Liver (tissue), 9 donors: ENCODE measurements around the gene SLC18A3. TPM values are rescaled to one million over a fixed set of nuclear protein-coding genes. Genes with fewer than 3 reads are reported as not detected.

Experiments used
- DNase-seq: peaks from one replicate; pipeline ENCODE4 v3.0.0-alpha.2; 2017; ENCODE audit warnings: low spot score
- H3K27ac ChIP-seq, 2 donors: one replicate each; pipeline ENCODE4 v1.7.0; 2013; ENCODE audit warnings: inconsistent platforms in 2 of 2, low read length in 2 of 2, control low read depth in 1 of 2, low read depth in 1 of 2, mild to moderate bottlenecking in 1 of 2
- H3K27me3 ChIP-seq, 4 donors: one replicate each; pipeline versions ENCODE4 v1.6.1 to v1.7.0; 2013; ENCODE audit warnings: low read length in 3 of 4, inconsistent platforms in 1 of 4, mild to moderate bottlenecking in 1 of 4, moderate library complexity in 1 of 4; ENCODE audit not compliant: control insufficient read depth in 4 of 4, insufficient read depth in 4 of 4
- H3K36me3 ChIP-seq, 4 donors: one replicate each; pipeline versions ENCODE4 v1.6.1 to v1.7.0; 2013; ENCODE audit warnings: low read length in 3 of 4, mild to moderate bottlenecking in 3 of 4, low read depth in 1 of 4, moderate library complexity in 1 of 4; ENCODE audit not compliant: control insufficient read depth in 4 of 4, insufficient read depth in 3 of 4
- H3K4me1 ChIP-seq, 4 donors: one replicate each; pipeline versions ENCODE4 v1.6.1 to v1.7.0; 2013; ENCODE audit warnings: low read length in 3 of 4, mild to moderate bottlenecking in 3 of 4, moderate library complexity in 1 of 4; ENCODE audit not compliant: control insufficient read depth in 4 of 4, insufficient read depth in 4 of 4
- H3K4me3 ChIP-seq, 3 donors: one replicate each; pipeline versions ENCODE4 v1.6.1 to v1.7.0; 2013; ENCODE audit warnings: low read length in 3 of 3, control low read depth in 1 of 3, low read depth in 1 of 3, mild to moderate bottlenecking in 1 of 3
- H3K9ac ChIP-seq, 2 donors: one replicate each; pipeline ENCODE4 v1.7.0; 2013; ENCODE audit warnings: low read length in 2 of 2, mild to moderate bottlenecking in 2 of 2, moderate library complexity in 2 of 2, control low read depth in 1 of 2, low read depth in 1 of 2
- H3K9me3 ChIP-seq, 4 donors: one replicate each; pipeline versions ENCODE4 v1.6.1 to v1.7.0; 2013; ENCODE audit warnings: low read length in 3 of 4; ENCODE audit not compliant: control insufficient read depth in 4 of 4
- FOXA2 ChIP-seq: IDR thresholded peaks from 2 replicates; pipeline ENCODE4 v1.6.1; 2016; ENCODE audit warnings: antibody characterized with exemption
- GABPA ChIP-seq, 2 donors: IDR thresholded peaks in 1 of 2; conservative IDR thresholded peaks in 1 of 2; 2 replicates each; pipeline ENCODE4 v1.6.1; 2016; ENCODE audit warnings: antibody characterized with exemption in 2 of 2, mild to moderate bottlenecking in 1 of 2, moderate library complexity in 1 of 2
- HNF4A ChIP-seq, 2 donors: conservative IDR thresholded peaks; 2 replicates each; pipeline ENCODE4 v1.6.1; 2016; ENCODE audit warnings: antibody characterized with exemption in 2 of 2, mild to moderate bottlenecking in 2 of 2
- HNF4G ChIP-seq: IDR thresholded peaks from 2 replicates; pipeline ENCODE4 v1.6.1; 2016; ENCODE audit warnings: antibody characterized with exemption
- JUND ChIP-seq, 2 donors: IDR thresholded peaks; 2 replicates each; pipeline ENCODE4 v1.6.1; 2016; ENCODE audit warnings: antibody characterized with exemption in 2 of 2
- NR2F2 ChIP-seq: IDR thresholded peaks from 2 replicates; pipeline ENCODE4 v1.6.1; 2016; ENCODE audit warnings: antibody characterized with exemption
- RAD21 ChIP-seq, 2 donors: IDR thresholded peaks; 2 replicates each; pipeline ENCODE4 v1.6.1; 2016; ENCODE audit warnings: antibody characterized with exemption in 2 of 2, mild to moderate bottlenecking in 2 of 2
- RXRA ChIP-seq, 2 donors: IDR thresholded peaks; 2 replicates each; pipeline ENCODE4 v1.6.1; 2017 to 2018; ENCODE audit warnings: antibody characterized with exemption in 2 of 2, mild to moderate bottlenecking in 1 of 2
- SP1 ChIP-seq: IDR thresholded peaks from 2 replicates; pipeline ENCODE4 v1.6.1; 2018; ENCODE audit warnings: antibody characterized with exemption, mild to moderate bottlenecking
- WGBS: extraction: QIAGEN DNeasy Blood & Tissue Kit; methylation state at CpG from one replicate; pipeline ENCODE4 v1.1.7; 2013; 5-methylcytosine and 5-hydroxymethylcytosine counted together
- polyA plus RNA-seq, 2 donors: library from polyadenylated mRNA; stranded (reverse) in 1 of 2; unstranded in 1 of 2; fragments of 200-250 nt in 1 of 2; fragments of >200 nt in 1 of 2; fragmentation: Nextera tagmentation in 1 of 2; extraction: Ambion mirVana in 1 of 2; gene quantifications; one replicate each; pipeline versions ENCODE4 v1.2.1 to v1.2.3, GENCODE V29; 2013 to 2015
- total RNA-seq, 2 donors: library from RNA; depleted of rRNA; stranded (reverse); fragments of >200 nt; gene quantifications; one replicate each; pipeline ENCODE4 v1.2.3, GENCODE V29; 2014
- TF ChIP-seq, protein P1 (sequence below): IDR thresholded peaks from 2 replicates; pipeline ENCODE4 v1.6.1; 2016; ENCODE audit warnings: antibody characterized with exemption, mild to moderate bottlenecking
- TF ChIP-seq, protein P2 (sequence below): IDR thresholded peaks from 2 replicates; pipeline ENCODE4 v1.6.1; 2016; ENCODE audit warnings: antibody characterized with exemption
- TF ChIP-seq, protein P3 (sequence below): IDR thresholded peaks from 2 replicates; pipeline ENCODE4 v1.6.1; 2016; ENCODE audit warnings: antibody characterized with exemption
- TF ChIP-seq, protein P4 (sequence below): IDR thresholded peaks from 2 replicates; pipeline ENCODE4 v1.6.1; 2016; ENCODE audit warnings: antibody characterized with exemption
- donor health status: healthy.
- donor health status: healthy.
- donor health status: healthy.
- donor health status: healthy.
- donor health status: healthy.

The SLC18A3 gene
- total and polyA plus RNA-seq, 4 donors, result not detected

DNA sequence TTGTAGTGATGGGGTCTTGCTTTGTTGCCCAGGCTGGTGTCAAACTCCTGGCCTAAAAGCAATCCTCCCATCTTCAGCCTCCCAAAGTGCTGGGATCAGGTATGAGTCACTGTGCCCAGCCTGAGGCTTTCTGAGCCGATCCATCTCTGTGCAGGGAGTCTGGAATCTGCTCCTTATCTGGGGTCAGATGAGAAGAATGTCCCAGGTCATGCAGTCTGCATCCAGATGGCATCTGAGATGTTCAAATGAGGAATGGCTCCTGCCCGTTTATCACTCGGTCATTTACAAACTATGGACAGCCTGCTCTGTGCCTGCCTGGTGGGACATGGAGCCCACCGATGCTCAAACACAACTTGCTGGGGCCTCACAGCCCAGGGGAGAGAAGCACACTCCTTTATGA is 11.1 kb upstream of the SLC18A3 start:
- DNase-seq, result no peak
- no peaks in the 10 kb centered on the region for H3K36me3 ChIP-seq
- no peaks in the 10 kb centered on the region for H3K4me1 ChIP-seq
- peaks cover 0 to 7% (median 0%) of the 10 kb centered on the region in 4 donors for H3K27me3 ChIP-seq
- TF ChIP-seq, protein P1, sequence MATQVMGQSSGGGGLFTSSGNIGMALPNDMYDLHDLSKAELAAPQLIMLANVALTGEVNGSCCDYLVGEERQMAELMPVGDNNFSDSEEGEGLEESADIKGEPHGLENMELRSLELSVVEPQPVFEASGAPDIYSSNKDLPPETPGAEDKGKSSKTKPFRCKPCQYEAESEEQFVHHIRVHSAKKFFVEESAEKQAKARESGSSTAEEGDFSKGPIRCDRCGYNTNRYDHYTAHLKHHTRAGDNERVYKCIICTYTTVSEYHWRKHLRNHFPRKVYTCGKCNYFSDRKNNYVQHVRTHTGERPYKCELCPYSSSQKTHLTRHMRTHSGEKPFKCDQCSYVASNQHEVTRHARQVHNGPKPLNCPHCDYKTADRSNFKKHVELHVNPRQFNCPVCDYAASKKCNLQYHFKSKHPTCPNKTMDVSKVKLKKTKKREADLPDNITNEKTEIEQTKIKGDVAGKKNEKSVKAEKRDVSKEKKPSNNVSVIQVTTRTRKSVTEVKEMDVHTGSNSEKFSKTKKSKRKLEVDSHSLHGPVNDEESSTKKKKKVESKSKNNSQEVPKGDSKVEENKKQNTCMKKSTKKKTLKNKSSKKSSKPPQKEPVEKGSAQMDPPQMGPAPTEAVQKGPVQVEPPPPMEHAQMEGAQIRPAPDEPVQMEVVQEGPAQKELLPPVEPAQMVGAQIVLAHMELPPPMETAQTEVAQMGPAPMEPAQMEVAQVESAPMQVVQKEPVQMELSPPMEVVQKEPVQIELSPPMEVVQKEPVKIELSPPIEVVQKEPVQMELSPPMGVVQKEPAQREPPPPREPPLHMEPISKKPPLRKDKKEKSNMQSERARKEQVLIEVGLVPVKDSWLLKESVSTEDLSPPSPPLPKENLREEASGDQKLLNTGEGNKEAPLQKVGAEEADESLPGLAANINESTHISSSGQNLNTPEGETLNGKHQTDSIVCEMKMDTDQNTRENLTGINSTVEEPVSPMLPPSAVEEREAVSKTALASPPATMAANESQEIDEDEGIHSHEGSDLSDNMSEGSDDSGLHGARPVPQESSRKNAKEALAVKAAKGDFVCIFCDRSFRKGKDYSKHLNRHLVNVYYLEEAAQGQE, result no peak
- TF ChIP-seq RAD21 (IDR thresholded peaks at IDR 0.05), result no peak
- TF ChIP-seq, protein P2, sequence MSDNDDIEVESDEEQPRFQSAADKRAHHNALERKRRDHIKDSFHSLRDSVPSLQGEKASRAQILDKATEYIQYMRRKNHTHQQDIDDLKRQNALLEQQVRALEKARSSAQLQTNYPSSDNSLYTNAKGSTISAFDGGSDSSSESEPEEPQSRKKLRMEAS, result no peak
- TF ChIP-seq FOXA2, result no peak
- whole genome bisulfite sequencing, result 63% methylated on average over 4 of the region's 4 CpGs
- no peak overlapping the region for H3K27ac ChIP-seq
- no peak overlapping the region for H3K4me3 ChIP-seq
- H3K9me3 ChIP-seq, result no peaks in the 10 kb centered on the region
- no peak overlapping the region for H3K9ac ChIP-seq

DNA sequence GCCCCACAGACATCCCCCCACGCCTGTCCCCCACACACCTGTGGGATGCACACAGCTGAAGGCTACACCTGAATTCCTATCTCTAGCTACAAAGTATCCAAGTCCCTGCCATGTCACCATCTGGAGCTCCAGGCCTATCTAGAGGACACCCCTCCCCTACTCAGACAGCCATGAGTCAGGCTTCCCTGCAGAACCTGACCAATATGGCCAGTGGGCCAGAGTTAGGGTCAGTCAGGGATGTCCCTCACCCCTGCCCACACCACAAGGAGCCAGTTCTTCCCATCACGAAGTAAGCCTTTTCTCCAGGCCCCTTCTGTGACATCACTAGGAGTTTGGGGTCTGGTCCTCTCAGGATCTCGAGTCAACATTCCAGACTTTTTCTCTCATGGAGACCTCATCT is 10.6 kb upstream of the SLC18A3 start:
- Histone ChIP-seq H3K36me3 (no peaks in the 10 kb centered on the region), H3K4me3 (no peak overlapping the region), H3K9me3 (no peaks in the 10 kb centered on the region), H3K27ac (no peak overlapping the region), H3K27me3 (peaks cover 0 to 11% (median 0%) of the 10 kb centered on the region in 4 donors), H3K4me1 (no peaks in the 10 kb centered on the region), H3K9ac (no peak overlapping the region)
- 71% methylated on average over 3 of the region's 3 CpGs for WGBS
- DNase-seq, result no peak
- TF ChIP-seq GABPA (IDR thresholded peaks at IDR 0.05 in 1 of 2, conservative IDR thresholded peaks at IDR 0.05 in 1 of 2), result no peak
- TF ChIP-seq JUND (IDR thresholded peaks at IDR 0.05), result no peak

DNA sequence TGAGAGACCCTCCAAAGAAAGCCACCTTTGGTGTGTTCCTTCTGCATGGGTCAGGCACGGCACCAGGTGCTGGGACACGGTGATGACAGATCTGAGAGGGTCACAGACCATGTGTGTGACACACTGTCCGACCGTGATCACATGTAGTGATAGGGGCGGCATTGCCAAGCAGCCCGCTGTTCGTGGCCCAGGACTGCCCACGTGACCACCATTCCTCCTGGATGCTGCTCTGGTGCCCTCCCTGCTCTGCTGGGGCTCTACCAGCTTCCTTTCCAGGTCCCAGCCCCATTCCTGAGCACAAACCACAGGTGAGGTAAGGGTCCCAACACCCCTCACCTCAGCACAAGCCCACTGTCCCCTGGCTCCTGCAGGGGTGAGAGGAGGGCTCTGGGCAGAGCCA is 10.1 kb upstream of the SLC18A3 start:
- Histone ChIP-seq H3K27ac (no peak overlapping the region), H3K9me3 (no peaks in the 10 kb centered on the region), H3K4me3 (no peak overlapping the region), H3K36me3 (no peaks in the 10 kb centered on the region), H3K9ac (no peak overlapping the region), H3K27me3 (peaks cover 0 to 11% (median 0%) of the 10 kb centered on the region in 4 donors), H3K4me1 (no peaks in the 10 kb centered on the region)
- peak; percentile 21 for DNase-seq
- WGBS, result 81% methylated on average over 8 of the region's 8 CpGs
- TF ChIP-seq, protein P3, sequence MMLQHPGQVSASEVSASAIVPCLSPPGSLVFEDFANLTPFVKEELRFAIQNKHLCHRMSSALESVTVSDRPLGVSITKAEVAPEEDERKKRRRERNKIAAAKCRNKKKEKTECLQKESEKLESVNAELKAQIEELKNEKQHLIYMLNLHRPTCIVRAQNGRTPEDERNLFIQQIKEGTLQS, result no peak
- TF ChIP-seq NR2F2 (no peak), GABPA (IDR thresholded peaks at IDR 0.05 in 1 of 2, conservative IDR thresholded peaks at IDR 0.05 in 1 of 2) (no peak), HNF4G (no peak), RXRA (IDR thresholded peaks at IDR 0.05) (no peak), SP1 (no peak), HNF4A (conservative IDR thresholded peaks at IDR 0.05) (no peak)
- TF ChIP-seq, protein P4, sequence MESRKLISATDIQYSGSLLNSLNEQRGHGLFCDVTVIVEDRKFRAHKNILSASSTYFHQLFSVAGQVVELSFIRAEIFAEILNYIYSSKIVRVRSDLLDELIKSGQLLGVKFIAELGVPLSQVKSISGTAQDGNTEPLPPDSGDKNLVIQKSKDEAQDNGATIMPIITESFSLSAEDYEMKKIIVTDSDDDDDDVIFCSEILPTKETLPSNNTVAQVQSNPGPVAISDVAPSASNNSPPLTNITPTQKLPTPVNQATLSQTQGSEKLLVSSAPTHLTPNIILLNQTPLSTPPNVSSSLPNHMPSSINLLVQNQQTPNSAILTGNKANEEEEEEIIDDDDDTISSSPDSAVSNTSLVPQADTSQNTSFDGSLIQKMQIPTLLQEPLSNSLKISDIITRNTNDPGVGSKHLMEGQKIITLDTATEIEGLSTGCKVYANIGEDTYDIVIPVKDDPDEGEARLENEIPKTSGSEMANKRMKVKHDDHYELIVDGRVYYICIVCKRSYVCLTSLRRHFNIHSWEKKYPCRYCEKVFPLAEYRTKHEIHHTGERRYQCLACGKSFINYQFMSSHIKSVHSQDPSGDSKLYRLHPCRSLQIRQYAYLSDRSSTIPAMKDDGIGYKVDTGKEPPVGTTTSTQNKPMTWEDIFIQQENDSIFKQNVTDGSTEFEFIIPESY, result no peak
